Prostate gland (tissue), 2 donors: Measurements from ENCODE around the gene TCP11.

Experiments
- CTCF ChIP-seq, 4 experiments: fragments of 200-600 bp in 2 of 4; fragments of 450-650 bp in 2 of 4; sonication (generic) in 2 of 4; IDR thresholded peaks; 1 replicate in 3 of 4; 2 replicates in 1 of 4; pipeline ENCODE4 v1.5.1; 2016 to 2019; ENCODE audit warnings: antibody characterized with exemption in 4 of 4, mild to moderate bottlenecking in 2 of 4, moderate library complexity in 2 of 4
- POLR2AphosphoS5 ChIP-seq: sonication (generic); formaldehyde crosslinking; IDR thresholded peaks from one replicate; pipeline ENCODE4 v1.6.1; 2017; ENCODE audit warnings: antibody characterized with exemption

- TF ChIP-seq CTCF (IDR thresholded peaks at IDR 0.05) (no peak), POLR2AphosphoS5 (no peak)
Measured at GRCh38 chr6:35078896-35079295, 62.2 kb downstream of the TCP11 start.
